Astrocyte of the cerebellum (primary cell): Measurements from ENCODE around the gene PREX1.

Experiments used
- DNase-seq: peaks from one replicate; pipeline ENCODE4 v3.0.0-alpha.2; 2011; ENCODE audit warnings: low read depth
- H3K4me3 ChIP-seq: 2 replicates; pipeline ENCODE4 v1.5.1; 2011; ENCODE audit warnings: mild to moderate bottlenecking, low read depth, low read length, moderate library complexity
- in situ Hi-C: cut with HindIII; loops from 2 replicates; pipeline ENCODE4 v1.10.0; 2017; ENCODE audit warnings: low sequenced_read_pairs
- TF ChIP-seq, protein P1 (sequence below): IDR thresholded peaks from 2 replicates; pipeline ENCODE4 v1.5.1; 2012; ENCODE audit warnings: low read length, low read depth, moderate library complexity, mild to moderate bottlenecking; ENCODE audit errors: missing control alignments

The PREX1 gene

GRCh38 chr20:48667481-48667880 lies 160.3 kb downstream of the PREX1 start:
- in situ Hi-C loops: loop anchor here (25.0 kb wide), 1 partner anchor 245 kb away; the partner anchor contains the start of gene ARFGEF2
- TF ChIP-seq, protein P1, sequence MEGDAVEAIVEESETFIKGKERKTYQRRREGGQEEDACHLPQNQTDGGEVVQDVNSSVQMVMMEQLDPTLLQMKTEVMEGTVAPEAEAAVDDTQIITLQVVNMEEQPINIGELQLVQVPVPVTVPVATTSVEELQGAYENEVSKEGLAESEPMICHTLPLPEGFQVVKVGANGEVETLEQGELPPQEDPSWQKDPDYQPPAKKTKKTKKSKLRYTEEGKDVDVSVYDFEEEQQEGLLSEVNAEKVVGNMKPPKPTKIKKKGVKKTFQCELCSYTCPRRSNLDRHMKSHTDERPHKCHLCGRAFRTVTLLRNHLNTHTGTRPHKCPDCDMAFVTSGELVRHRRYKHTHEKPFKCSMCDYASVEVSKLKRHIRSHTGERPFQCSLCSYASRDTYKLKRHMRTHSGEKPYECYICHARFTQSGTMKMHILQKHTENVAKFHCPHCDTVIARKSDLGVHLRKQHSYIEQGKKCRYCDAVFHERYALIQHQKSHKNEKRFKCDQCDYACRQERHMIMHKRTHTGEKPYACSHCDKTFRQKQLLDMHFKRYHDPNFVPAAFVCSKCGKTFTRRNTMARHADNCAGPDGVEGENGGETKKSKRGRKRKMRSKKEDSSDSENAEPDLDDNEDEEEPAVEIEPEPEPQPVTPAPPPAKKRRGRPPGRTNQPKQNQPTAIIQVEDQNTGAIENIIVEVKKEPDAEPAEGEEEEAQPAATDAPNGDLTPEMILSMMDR: no peak
- no peak overlapping the region for H3K4me3 ChIP-seq
- DNase-seq: no peak

DNA sequence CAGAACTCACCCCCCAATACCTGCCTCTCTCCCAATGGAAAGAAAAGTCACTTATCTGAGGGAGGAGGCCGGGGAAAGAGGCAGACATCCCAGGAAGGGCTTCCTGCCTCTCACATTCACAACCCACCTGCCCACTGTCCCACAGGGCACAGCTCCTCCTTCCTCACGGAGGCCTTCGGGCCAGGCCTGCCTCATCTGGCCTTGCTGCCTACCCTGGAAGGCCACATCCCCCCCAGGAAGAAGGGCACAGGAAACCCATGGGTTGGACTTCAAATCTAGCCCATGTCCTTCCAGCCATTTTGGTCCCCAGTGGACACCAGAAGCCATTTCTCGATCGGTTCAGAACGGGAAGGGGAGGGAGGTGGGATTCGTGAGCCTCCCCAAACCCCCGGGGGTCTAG lies 162.0 kb downstream of the PREX1 start:
- in situ Hi-C loops: loop anchor here (25.0 kb wide), 1 partner anchor 247 kb away; the partner anchor contains the start of gene ARFGEF2
- TF ChIP-seq, protein P1: no peak
- H3K4me3 ChIP-seq: no peak overlapping the region
- DNase-seq: no peak

DNA sequence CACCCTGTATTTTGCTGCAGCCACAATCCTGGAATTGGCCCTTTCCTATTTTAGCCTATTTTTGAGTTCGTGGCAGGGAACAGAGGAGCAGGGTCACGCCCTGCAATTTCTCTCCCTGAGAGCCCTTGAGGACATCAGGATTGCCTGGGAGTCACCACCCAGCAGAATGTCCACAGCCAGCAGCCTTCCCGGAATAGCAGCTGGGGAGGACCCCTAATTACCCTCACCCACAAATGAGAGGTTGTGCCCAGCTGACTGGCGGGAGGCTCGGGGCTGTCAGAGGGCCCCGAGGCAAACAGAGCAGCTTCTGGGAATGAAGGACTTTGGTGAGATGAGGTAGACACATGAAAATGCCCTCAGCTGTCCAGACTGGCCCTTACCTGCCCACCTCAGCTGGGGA lies 165.1 kb downstream of the PREX1 start:
- in situ Hi-C loops: loop anchor here (25.0 kb wide), 1 partner anchor 250 kb away; the partner anchor contains the start of gene ARFGEF2
- H3K4me3 ChIP-seq: no peak overlapping the region
- TF ChIP-seq, protein P1: no peak
- no peak for DNase-seq

DNA sequence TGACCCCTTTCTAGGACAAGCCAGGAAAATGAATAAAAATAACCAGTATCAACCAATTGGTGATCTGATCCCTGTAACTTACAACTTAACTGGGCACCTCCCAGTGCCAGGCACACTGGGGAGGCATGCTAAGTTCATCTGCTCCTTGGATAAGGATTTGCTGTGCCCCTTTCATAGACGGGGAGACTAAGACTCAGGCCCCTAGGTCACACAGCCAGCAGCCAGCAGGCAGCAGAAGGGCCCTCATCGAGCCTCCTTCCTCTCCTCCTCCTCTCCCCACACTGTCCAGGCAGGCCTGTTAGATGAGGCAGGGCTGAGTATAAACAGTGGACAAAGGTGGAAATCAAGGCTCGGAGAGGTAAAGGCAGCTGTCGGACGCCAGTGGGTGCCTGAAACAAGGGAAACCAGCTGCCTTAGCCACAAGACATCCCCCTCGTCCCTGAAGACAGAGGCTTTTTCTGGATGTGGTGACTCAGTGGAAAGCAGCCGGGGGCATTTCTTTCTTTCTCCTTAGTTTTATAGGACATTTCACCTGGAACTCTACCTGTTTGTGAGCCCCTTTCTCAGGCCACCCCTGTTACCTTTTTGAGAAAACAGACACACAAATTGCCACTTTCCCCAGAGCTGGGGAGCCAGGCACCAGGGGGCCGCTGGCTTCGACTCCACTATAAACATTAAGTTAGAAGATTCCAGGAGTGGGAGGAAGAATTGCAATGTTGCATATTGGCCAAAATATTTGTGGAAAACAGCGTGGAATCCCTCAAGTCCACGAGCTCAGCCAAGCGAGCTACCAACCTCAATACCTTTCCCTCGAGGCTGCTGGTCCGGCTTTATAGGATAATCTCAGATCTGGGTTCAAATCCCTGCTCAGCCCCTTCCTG lies 166.0 kb downstream of the PREX1 start:
- H3K4me3 ChIP-seq: no peak overlapping the region
- TF ChIP-seq, protein P1: peak; percentile 32
- DNase-seq: peak; percentile 54
- in situ Hi-C loops: loop anchor here (25.0 kb wide), 1 partner anchor 250 kb away; the partner anchor contains the start of gene ARFGEF2

- DNase-seq: no peak
- no peak overlapping the region for H3K4me3 ChIP-seq
- TF ChIP-seq, protein P1: no peak
- in situ Hi-C loops: loop anchor here (25.0 kb wide), 1 partner anchor 252 kb away; the partner anchor contains the start of gene ARFGEF2
Observed at GRCh38 chr20:48660788-48661187, 167.0 kb downstream of the PREX1 start.

GRCh38 chr20:48659858-48660257 lies 167.9 kb downstream of the PREX1 start:
- DNase-seq: no peak
- in situ Hi-C loops: loop anchor here (25.0 kb wide), 1 partner anchor 252 kb away; the partner anchor contains the start of gene ARFGEF2
- TF ChIP-seq, protein P1: no peak
- H3K4me3 ChIP-seq: no peak overlapping the region
